ENCODE data around the gene CAPZB. TPM values are rescaled to one million over a fixed set of nuclear protein-coding genes. Genes with fewer than 3 reads are reported as not detected.

CAPZB gene
- total RNA-seq, 3 donors from 2014 or later (not counting 1 experiment from before 2014, with no cell fraction given) = 369 to 393 (median 375) TPM

DNA sequence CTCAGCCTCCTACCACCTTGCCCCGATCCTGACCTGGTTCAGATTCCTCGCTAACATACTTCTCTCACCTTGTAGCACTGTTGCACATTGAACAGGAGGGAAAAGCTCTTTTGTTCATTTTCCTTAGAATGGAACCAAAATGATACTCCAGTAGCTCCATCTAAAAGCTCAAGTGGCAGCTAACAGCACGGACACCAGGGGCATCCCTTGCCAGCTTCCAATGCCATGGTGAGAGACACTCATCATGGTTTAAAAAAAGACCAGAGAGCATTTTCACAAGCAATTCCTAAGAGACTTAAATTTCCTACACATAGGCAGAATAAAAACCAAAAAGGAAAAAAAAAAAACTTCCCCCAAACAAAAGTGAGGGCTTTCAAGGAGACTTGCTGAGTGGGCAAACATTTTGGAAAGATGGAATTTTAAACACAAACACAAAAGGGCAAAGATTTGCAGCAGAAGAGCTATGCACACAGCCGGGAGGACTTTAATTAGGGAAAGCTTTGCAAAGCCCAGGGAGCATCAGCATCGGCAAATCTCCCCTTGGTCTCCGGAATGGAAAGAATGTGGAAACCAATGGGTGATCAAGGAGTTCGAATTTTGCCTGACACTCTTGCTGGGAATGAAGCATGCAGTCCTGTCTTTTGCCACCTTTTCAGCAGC lies 84.3 kb downstream of the CAPZB start:
- peaks cover 22% of the 10 kb centered on the region for H3K4me1 ChIP-seq (ENCODE audit: control insufficient read depth, insufficient read depth, low read length)
- intact Hi-C loops (cut with micrococcal nuclease) = no loop called here
- H3K4me3 ChIP-seq (ENCODE audit: low read length) = no peak overlapping the region
- 97% methylated on average over 7 of the region's 7 CpGs for WGBS (ENCODE audit: insufficient coverage)
- H3K9me3 ChIP-seq (ENCODE audit: control insufficient read depth, insufficient read depth, low read length) = no peaks in the 10 kb centered on the region
- DNase-seq = no peak
- peaks cover 12% of the 10 kb centered on the region for H3K36me3 ChIP-seq (ENCODE audit: control insufficient read depth, insufficient read depth, low read length)
- ATAC-seq = no peak
- Mint-ChIP-seq H3K4me3 (no peak overlapping the region), H3K4me1 (peaks cover 61 to 77% of the 10 kb centered on the region in 2 donors), H3K36me3 (no peaks in the 10 kb centered on the region), H3K9me3 (no peaks in the 10 kb centered on the region), H3K27me3 (ENCODE audit: low read depth in 2 of 2) (no peaks in the 10 kb centered on the region), H3K27ac (peak overlapping the region; percentile 72 to 77)
- no peak for TF ChIP-seq CTCF (IDR thresholded peaks at IDR 0.05)
- no peaks in the 10 kb centered on the region for H3K27me3 ChIP-seq (ENCODE audit: control insufficient read depth, insufficient read depth, low read length)
- H3K27ac ChIP-seq (ENCODE audit: low read length) = no peak overlapping the region

DNA sequence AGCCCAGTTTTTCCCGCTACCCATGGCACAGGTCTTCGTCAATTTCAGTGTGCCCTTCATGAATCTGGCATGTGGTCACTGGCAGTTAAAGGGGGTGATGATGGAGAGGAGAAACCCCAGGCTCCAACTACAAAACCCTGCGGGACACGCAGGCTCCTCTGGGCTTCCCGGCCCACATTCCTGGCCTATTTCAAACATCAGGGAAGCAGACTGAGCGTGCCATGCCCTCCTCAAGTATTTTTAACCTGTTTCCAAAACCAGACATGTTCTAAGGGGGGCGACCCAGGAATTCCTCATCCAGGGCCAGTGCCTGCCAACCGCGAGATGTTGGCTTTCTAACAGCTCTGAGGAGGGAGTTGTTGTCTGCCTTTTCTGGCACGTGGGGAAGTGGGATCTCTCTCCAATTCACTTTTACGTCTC lies 85.1 kb downstream of the CAPZB start:
- H3K27ac Mint-ChIP-seq = peak overlapping the region; percentile 72 to 77
- DNase-seq (no peak), ATAC-seq (no peak)
- intact Hi-C loops (cut with micrococcal nuclease) = no loop called here
- 96% methylated on average over 6 of the region's 11 CpGs for WGBS (ENCODE audit: insufficient coverage)
- Histone ChIP-seq H3K4me3 (ENCODE audit: low read length) (no peak overlapping the region), H3K36me3 (ENCODE audit: control insufficient read depth, insufficient read depth, low read length) (peaks cover 12% of the 10 kb centered on the region), H3K27ac (ENCODE audit: low read length) (no peak overlapping the region), H3K27me3 (ENCODE audit: control insufficient read depth, insufficient read depth, low read length) (no peaks in the 10 kb centered on the region), H3K9me3 (ENCODE audit: control insufficient read depth, insufficient read depth, low read length) (no peaks in the 10 kb centered on the region), H3K4me1 (ENCODE audit: control insufficient read depth, insufficient read depth, low read length) (peaks cover 19% of the 10 kb centered on the region)
- H3K36me3 Mint-ChIP-seq = no peaks in the 10 kb centered on the region
- H3K27me3 Mint-ChIP-seq (ENCODE audit: low read depth in 2 of 2) = no peaks in the 10 kb centered on the region
- no peaks in the 10 kb centered on the region for H3K9me3 Mint-ChIP-seq
- H3K4me3 Mint-ChIP-seq = no peak overlapping the region
- peaks cover 53 to 77% of the 10 kb centered on the region in 2 donors for H3K4me1 Mint-ChIP-seq
- TF ChIP-seq CTCF (IDR thresholded peaks at IDR 0.05) = no peak

DNA sequence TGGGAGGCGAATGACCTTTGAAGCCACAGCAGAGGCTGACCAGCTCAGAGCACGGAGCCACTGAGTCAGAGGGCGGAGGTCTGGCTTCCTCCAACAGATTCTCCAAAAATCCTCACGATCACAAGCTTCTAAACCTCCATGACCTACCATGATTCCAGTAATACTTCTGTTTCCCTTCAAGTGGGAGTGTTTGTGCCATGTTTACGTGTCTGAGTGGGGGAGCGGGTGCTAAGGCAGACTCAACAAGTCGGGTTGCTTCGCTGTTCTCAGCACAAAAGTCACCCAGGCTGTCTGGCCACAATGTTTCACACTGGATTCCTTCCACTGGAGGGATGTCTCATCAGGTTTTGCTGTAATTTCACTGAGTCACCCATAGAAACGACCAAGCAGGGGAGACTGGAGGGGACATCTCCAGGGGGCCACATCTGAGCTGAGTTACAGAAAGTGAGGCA lies 87.0 kb downstream of the CAPZB start:
- Mint-ChIP-seq H3K27me3 (ENCODE audit: low read depth in 2 of 2) (no peaks in the 10 kb centered on the region), H3K9me3 (no peaks in the 10 kb centered on the region), H3K4me3 (no peak overlapping the region), H3K4me1 (peaks cover 44 to 74% of the 10 kb centered on the region in 2 donors), H3K36me3 (no peaks in the 10 kb centered on the region), H3K27ac (peak overlapping the region; percentile 72 to 77)
- H3K4me1 ChIP-seq (ENCODE audit: control insufficient read depth, insufficient read depth, low read length) = peaks cover 24% of the 10 kb centered on the region
- ATAC-seq (no peak), DNase-seq (no peak)
- H3K36me3 ChIP-seq (ENCODE audit: control insufficient read depth, insufficient read depth, low read length) = peaks cover 12% of the 10 kb centered on the region
- no peaks in the 10 kb centered on the region for H3K27me3 ChIP-seq (ENCODE audit: control insufficient read depth, insufficient read depth, low read length)
- TF ChIP-seq CTCF (IDR thresholded peaks at IDR 0.05) = no peak
- no peak overlapping the region for H3K4me3 ChIP-seq (ENCODE audit: low read length)
- no peaks in the 10 kb centered on the region for H3K9me3 ChIP-seq (ENCODE audit: control insufficient read depth, insufficient read depth, low read length)
- intact Hi-C loops (cut with micrococcal nuclease) = no loop called here
- H3K27ac ChIP-seq (ENCODE audit: low read length) = no peak overlapping the region
- WGBS (ENCODE audit: insufficient coverage) = 90% methylated on average over 9 of the region's 9 CpGs
